Stimulated activated CD8-positive, alpha-beta memory T cell treated with anti-CD3 and anti-CD28 coated beads, Interleukin-7, amount 100 ng/mL, for 24 hours (primary cell): ENCODE results near the gene FASLG.
"Not testable (repeated sequence)": the region's sequence is repeated elsewhere in the genome, so short reads cannot be mapped to it uniquely, and the experiment has no call there.

Experiments
- DNase-seq: peaks from one replicate; pipeline ENCODE4 v3.0.0-alpha.2; 2020; ENCODE audit warnings: low read depth

FASLG gene, protein sequence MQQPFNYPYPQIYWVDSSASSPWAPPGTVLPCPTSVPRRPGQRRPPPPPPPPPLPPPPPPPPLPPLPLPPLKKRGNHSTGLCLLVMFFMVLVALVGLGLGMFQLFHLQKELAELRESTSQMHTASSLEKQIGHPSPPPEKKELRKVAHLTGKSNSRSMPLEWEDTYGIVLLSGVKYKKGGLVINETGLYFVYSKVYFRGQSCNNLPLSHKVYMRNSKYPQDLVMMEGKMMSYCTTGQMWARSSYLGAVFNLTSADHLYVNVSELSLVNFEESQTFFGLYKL

DNA sequence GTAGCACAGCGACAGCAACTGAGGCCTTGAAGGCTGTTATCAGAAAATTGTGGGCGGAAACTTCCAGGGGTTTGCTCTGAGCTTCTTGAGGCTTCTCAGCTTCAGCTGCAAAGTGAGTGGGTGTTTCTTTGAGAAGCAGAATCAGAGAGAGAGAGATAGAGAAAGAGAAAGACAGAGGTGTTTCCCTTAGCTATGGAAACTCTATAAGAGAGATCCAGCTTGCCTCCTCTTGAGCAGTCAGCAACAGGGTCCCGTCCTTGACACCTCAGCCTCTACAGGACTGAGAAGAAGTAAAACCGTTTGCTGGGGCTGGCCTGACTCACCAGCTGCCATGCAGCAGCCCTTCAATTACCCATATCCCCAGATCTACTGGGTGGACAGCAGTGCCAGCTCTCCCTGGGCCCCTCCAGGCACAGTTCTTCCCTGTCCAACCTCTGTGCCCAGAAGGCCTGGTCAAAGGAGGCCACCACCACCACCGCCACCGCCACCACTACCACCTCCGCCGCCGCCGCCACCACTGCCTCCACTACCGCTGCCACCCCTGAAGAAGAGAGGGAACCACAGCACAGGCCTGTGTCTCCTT, at the start of gene FASLG:
Gene FASLG, plus strand, starts transcription at position 233 of the 583 bp plus-strand sequence. Its CDS starts 99 bp downstream, at position 332.
- DNase-seq, result peak; percentile 32

DNA sequence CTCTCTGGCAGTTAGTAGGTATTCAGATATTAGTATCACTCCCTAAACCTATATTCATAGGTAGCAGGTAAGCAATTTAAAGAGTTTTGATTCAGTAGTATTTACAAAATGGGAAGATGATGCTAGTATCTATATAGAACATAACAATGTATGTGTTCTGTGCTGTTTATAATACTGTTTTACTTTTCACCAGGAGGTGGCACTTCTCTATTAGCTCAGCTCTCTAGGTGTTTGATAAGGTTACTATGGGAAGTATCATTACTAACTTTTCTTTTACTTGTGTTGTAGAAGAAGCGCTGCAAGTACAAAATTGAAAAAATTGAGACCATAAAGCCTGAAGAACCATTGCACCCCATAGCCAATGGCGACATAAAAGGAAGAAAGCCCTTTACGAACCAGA, 49.4 kb upstream of the FASLG start:
- DNase-seq, result no peak

DNA sequence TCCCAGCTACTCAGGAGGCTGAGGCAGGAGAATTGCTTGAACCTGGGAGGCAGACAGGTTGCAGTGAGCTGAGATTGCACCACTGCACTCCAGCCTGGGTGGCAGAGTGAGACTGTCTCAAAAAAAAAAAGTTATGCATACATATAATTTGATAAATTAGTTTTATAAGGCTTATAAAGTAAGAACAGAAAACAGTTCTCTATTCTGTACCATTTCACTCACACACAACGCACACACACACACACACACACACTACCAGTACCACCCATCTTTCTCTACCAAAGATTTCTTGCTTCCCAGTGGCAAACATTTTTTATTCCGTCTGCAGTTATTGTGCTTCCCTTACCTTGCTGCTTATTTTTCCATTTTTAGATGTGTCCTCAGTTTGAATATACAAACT, 46.4 kb upstream of the FASLG start:
- no peak for DNase-seq

DNA sequence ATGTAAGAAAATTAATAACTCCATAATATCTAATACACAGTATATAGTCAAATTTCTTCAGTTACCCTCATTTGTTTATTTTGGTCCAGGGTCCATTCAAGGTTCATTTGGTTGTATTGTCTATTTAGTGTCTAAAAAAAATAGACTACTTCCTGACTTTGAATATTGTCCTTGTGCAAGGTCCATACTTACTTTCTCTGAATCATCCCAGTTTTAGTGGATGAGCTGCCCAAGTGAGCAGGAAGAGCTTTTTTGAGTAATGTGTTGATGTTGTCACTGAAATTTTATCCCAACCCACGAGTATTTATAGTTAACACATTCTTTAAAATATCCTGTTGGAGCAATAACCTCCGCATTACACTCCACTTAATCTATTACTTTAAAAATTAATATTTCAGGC, 45.6 kb upstream of the FASLG start:
- DNase-seq, result no peak

DNA sequence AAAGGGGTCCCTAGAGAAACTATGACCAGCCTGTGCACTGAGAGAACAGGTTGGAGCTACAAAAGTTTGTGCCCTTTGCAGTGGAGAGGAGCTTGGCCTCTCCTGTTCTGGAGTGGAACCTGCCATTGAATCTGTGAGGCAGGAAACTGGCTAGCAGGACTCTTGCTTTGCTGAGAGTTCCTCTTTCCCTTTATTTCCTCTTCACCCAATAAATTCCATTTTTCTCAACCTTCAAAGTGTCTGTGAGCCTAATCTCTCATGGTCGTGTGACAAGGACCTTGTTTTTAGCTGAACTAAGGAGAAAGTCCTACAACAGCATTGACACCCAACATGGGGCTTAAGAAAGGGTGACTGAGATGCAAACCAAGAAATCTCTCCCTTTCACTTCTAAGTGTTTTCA, 42.7 kb upstream of the FASLG start:
- DNase-seq, result no peak

DNA sequence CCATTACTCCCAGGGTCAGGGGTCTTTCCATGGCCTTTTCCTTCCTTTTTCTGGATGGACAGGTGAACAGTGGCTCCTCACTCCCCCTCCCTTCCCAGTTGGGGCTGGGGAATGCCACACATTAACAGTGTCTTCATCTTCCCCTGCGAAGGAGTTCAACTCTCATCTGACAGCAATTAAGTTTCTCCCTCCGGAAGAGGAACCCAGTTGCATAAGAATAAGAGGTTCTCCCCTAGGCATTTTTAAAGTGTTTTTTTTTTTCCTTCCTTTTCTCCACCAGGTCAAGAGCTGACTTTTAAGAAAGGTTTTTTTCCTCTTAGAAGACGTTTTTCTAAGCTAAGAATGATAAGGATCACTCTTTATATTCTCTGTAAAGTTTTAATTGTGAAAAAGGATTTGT, 42.3 kb upstream of the FASLG start:
- DNase-seq, result no peak

DNA sequence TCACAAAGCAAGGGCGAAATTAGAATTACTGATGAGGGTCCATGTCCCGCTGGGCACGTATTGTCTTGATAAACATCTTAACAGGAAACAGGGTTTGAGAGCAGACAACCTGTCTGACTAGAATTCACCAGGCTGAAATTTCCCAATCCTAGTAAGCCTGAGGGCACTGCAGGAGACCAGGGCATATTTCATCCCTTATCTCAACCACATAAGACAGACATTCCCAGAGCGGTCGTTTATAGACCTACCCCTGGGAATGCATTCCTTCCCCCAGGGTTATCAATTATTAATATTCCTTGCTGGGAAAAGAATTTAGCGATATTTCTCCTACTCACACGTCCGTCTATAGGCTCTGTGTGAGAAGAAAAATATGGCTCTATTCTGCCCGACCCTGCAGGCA, 38.3 kb upstream of the FASLG start:
- DNase-seq, result not testable (repeated sequence)

DNA sequence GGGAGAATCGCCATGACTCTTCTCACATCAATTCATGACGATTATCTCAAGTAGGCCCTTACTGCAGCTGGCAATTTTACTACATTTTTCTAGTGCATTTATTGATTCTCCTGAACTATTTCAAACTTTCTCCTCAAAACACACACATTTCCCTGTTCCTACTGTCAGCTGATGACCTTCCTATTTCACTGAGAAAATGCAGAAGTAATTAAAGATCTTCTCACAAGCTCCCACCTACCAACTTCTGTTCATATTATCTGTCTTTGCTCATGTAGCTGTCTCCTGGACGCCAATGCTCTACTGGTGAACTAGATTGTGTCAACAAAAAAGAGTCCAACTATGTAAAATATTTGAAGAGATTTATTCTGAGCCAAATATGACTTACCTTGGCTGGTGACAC, 36.4 kb upstream of the FASLG start:
- DNase-seq, result no peak

DNA sequence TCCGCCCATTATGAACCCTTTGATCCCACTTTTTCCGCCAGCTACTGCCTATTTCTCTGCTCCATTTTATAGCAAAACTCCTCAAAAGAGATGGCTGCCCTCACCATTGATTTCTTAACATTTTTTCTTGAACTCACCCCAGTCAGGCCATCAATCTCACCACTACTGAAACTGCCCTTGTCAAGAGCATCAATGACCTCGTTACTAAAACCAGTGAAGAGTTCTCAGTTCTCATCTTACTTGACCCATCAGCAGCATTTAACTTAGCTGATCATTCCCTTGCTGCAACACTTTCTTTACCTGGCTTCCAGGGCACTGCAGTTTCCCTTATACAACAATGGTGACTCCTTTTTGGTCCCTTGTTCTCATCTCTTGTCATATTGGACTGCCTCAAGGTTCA, 35.2 kb upstream of the FASLG start:
- no peak for DNase-seq

DNA sequence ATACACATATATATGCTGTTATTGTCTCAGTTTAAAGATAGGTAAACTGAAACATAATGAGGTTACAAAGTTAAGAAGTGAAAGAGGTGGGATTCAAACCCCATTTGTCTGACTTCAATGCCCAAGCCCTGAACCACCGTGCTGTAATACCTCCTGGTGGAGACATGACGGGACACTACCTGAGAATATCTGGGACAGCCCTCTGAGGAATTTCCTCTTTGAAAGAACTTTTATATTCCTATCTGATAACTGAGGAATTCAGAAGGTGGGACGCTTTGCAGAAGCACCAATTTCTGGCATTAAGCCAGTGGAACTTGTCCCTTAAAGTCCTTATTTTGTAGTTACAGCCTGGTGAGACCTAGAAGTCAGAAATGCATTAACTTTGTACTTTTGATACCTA, 32.1 kb upstream of the FASLG start:
- DNase-seq, result no peak

DNA sequence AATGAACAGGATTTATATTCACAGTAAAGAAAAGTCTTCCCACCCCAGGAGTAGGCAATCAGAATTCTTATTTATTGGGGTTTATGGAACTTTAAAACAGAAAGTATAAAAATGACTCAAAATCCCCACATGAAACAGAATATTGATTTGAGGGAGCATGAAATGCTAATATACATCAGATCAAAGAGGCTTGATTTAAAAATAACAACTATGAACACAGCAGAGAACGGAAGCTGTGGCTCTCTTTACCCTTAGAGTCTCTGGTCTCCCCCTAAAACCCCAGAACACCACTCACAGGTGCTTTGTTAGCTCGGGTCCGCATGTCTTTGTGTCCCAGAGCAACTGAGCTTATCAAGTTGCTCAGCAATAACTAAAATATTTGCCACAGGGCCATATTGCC, 31.2 kb upstream of the FASLG start:
- DNase-seq, result no peak

DNA sequence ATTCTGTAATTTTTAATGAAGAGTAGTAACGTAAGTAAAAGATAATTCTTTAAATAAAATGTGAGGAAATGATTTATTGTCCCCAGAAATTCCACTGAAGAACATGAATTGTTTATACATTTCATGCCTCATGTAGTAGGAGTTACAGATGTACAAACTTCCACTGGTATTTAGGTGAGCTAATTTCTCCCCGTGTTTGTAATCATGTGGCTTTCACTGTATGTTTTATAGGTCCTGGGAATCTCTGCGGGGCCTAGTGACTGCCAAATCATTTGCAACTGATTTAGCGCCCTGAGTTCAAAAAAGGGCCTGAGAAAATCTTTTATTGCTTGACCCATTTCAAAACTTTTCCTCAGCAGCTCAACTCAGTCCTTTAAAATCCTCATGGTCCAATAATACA, 30.5 kb upstream of the FASLG start:
- DNase-seq, result no peak

DNA sequence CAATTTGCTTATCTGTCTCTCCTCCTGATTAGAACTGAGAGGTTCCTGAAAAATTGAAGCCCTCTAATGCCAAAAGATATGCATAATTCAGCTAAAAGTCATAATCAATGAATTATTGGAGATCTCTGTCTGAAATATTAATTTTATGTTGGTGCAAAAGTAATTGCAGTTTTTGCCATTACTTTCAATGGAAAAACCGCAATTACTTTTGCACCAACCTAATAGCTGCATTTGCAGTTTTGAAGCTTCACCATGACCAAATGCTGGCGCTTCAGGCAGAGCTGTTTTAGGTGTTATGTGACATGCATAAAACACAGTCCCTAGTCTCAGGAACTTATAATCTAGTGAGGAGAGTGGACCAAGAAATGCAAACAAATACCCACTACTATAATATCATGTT, 29.7 kb upstream of the FASLG start:
- no peak for DNase-seq

DNA sequence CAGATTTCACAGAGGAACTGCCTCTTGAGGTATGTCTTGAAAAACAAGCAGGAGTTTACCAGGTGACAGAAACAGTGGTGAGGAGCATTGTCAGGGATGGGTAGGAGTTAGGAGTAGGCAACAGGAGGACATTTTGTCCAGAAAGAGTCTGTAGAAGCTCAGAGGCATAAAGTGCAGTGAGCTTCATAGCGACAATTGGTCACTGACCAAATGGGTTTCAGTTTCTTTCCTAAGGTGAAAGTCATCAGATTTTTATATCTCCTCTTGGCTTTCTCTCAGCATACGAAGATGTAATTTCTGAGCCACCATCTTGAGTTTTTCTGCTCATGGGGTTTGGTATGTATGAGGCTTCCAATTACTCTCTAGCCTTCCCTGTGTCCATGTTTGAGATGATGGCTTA, 29.3 kb upstream of the FASLG start:
- DNase-seq, result no peak

DNA sequence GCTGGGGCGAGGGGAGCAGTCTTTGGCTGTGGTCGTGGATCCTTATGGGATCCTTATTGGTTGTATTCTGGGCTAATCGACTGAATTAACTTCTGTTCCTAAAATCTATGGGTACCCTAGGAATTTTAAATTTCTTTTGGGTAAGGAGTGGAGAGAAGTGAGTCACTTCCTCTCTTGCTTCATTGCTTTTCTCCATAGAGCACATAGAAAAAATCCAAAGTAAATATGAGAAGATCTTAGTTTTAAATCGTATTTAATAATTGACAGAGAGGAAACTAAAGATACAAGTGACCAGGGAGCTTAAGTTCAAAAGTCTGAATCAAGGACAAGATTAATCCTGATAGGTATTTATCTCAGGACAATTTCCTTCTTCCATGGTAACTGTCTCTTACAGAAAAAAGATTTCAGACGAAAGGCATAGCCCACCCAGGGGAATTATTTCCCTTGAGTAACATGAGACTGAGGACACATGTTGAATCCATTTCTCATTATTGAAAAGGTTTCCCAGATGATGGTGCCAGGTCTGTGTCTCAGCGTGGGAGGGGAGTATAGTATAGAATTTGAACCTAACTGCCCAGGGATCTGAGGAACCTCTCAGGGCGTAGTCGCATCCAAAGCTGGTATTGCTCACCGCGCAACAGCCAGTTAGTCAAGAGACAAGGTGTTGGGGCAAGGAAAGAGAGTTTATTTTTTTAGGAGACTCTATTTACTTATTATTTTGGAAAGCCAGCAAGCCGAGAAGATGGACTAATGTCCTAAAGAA, 28.7 kb upstream of the FASLG start:
- no peak for DNase-seq

DNA sequence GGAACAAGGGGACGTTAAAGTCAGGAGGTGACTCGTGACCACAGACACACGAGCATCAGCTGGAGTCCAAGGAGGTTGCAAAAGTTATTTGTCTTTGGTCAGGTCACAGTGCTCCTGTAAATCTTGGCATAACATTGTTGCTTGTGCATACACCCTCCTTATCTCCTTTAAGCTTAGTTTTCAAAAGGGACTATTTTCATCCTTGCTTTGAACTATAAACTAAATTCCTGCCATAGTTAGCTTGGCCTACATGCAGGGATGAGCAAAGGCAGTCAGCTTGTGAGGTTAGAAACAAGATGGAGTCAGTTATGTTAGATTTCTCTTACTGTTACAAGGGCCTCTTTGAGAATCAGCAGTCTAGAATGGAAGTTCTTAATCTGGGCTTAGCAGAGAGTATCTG, 28.0 kb upstream of the FASLG start:
- no peak for DNase-seq

DNA sequence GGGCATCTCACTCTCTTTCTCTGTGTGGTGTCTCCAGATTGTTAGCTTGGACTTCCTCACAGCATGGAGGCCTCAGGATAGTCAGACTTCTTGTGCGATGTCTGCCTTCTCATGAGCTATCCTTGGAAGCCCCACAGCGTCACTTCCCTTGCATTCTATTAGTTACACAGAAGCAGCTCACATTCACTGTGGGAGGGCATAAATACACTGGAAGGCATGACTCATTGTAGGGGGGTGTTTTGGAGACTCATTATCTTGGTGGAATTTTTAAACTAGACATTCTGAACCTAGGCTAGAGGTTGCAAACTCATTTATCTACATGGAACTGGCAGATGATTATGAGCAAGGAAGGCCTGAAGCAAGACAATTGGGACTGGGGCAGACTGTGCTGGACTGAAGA, 21.4 kb upstream of the FASLG start:
- no peak for DNase-seq

DNA sequence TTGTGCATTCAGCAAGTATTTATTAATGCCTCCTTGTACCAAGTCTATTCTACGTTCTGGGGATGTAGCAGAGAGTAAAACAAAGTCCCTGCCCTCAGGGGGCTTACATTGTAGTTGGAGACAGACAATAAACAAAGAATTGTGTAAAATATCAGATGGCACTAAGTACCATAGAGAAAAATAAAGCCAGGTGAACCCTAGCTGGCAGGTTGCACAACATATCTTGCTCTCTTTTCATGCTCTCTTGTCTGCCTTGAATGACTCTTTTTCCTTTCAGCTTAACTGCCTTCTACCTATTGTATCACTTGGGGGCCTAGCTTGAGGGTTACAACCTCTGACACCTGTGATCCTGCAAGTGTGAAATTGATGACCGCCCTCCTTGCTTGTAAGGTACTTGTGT, 20.7 kb upstream of the FASLG start:
- DNase-seq, result no peak

DNA sequence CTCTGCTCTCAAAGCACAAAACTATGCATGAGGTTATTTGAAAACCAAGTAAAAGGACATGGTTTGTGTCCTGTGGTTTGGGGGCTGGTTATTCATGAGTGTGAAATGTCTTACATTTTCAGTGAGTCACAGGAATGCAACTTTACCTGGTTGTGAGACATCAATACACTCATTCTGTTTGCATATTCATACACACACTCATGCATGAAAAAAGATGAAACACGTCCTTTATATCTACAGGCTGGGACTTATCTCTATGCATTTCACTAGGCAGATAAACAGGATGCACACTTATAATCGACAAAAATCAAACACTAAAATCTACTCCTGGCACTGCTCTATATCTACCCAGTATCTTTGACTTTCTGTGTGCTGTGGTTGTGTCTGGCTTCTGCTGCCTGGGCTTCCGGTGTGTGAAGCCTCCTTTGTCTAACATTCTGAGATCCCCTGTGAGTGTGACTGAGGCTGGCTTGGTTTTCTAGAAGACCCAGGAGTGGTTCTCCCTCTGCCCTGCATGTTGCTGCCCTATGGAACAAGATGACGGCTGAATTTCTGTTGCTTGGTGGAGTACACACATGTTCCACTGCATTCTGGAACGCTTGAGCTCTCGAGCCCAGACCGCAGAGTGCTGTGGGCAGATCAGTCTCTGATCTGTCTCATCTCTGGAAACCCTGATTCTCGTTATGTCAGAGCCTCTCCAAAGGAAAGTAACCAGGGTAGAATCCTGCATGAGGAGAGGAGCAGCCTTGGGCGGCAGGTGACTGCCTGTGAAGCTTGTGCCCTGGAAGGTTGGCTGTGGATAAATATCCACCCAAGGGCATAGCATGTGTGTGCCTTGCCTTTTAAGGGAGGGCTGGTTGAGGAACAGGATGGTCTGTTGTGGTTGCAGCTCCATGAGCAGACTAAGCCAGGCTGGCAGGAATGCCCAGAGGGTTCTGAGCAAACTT, 19.7 kb upstream of the FASLG start:
- peak; percentile 44 for DNase-seq

DNA sequence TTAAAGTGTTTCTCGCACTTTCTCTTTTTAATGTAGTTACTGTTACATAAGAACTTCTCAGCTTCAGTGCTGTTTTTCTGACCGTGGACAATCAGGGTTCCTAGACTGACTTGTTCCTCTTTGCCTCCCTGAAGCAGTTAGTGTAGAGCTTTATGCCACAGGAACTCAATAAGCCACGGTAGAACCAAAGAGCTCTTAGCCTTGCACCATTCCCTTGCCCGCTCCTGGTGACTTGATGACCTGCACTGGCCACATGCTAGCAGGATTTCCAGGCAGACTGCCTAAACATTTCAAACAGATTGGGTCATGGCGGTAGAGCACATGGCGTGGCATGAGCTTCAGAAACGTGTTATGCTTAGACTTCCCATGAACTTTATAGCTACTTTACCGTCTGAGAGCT, 18.8 kb upstream of the FASLG start:
- DNase-seq, result no peak

DNA sequence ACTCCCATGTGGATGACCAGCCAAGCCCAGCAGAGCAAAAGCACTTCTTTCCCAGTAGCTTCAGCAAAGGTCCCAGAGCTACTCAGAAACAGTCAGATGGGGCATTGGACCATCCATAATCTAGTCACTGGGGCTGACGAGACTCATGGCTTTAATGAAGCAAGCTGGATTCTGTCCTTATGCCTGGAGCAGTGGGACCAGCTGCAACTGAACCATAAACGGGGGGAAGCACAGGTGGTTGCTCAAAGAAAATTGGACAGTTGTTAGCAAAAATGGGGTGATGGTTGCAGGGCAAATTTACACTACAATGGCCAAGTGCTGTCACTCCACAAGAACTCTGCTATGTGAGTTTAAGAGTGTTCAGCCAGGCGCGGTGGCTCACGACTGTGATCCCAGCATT, 17.4 kb upstream of the FASLG start:
- no peak for DNase-seq

DNA sequence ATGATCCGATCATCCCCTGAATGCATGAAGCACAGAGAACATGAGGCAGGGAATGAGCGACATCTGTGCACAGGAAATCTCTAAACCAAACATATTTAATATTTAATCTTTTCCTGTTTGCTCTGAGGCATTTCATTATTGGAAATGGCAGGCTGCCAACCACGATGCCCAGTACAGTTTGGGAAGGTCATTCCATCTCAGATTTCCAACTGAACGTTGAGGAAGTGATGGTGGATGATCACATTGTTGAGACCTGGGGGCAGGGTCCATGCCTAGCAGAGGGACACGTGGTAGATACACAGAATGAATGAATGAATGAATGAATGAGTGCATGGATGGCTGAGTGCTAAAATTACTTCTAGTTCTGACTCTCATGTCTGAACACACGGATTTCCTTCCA, 15.9 kb upstream of the FASLG start:
- no peak for DNase-seq
